Skin of body (tissue), 2 donors: ENCODE measurements around the gene FCN1. TPM values are rescaled to one million over a fixed set of nuclear protein-coding genes. Genes with fewer than 3 reads are reported as not detected.

Experiments used
- DNase-seq: peaks from one replicate; lab custom pipeline; 2025; lab: John Stamatoyannopoulos, UW
- total RNA-seq: library from RNA; depleted of rRNA; stranded (reverse); fragments of >200 nt; gene quantifications from one replicate; pipeline ENCODE4 v1.2.3, GENCODE V29; 2014

The FCN1 gene
- total RNA-seq, 1 donor from 2014 or later: 18.5 TPM

- DNase-seq: no peak
Observed at GRCh38 chr9:134951994-134952393, 34.3 kb upstream of the FCN1 start.

DNA sequence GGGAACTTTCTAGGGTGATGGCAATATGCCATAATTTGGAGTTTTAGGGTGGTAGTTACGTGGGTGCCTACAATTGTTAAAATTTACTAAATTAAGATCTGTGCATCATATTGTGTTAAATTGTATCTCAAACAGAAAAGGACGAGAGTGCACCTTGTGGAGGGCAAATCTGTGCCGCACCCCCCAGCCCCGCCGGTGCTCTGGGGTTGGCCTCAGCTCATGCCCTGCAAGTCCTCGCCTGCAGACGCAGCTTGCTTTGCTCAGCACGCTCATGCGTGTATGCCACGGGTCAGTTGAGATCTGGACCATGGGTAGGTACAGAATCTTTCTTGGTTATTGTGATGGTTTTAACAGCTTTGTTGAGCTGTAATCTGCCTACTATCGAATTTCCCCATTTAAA is 33.7 kb upstream of the FCN1 start:
- no peak for DNase-seq

DNA sequence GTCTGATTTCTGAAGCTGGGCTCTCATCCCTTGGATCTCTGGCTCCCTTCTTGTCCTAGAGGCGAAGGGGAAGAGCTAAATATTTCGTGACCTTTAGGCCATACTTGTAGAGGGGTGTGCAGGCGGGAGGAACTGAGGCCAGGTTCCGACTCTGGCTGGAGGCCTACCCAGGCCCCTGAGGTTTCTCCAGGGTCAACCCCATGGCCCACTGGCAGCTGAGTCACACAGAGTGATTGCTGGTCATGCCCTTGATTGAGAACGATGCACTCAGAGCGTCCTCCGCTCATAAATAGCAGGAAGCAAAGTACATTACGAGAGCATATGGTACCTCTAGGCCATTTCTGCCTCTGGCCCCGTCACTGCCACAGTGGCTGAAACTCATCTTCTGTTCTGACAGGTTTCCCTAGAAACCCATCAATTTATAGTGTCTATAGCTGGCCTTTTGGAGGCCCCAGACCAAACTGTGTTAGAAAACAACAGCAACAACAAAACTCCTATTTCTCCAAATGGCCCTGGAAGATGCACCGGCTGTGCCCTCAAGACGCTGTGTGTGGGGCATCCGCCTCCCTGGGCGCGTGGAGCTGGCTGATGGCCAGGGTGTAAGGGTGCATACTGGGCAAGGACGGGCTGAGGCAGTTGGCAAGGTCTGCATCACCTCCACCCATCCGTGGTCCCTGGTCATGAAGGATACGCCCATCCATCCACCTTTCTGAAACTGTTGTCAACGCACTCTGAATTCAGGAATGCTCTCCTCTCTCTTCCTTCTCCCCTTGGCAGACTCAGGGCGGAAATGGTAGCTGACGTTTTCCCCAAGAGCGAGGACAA is 32.9 kb upstream of the FCN1 start:
- no peak for DNase-seq

DNA sequence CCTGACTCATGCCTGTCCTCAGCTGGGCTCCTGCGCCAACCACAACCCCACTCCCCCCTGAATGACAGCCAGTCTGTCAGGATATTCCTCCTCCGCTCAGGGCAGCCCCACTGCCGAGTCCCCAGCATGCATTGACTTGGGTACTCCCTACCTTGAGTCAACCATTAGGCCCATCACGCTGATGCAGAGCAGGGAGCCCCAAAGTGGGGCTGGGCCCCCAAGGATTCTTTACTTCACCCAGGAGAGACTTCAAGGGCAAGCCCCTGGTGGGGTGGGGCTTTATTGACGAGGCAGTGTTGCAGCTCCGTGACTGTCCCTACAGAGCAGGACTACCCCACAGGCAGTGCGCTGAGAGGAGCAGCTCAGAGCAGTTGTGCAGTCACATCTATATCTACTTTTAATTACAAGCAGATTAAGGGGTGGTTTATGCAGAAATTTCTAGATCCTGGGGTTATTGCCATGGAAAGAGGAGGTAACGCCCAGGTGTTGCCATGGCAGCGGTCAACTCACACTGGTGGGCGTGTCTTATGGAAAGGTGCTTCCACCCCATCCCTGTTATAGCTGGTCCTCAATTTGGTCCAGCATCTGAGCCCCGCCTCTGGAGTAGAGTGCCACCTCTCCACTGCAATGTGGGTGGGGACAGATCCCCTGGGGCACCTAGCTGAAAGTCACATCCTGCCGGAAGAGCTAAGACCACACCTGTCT is 32.1 kb upstream of the FCN1 start:
- DNase-seq: no peak

DNA sequence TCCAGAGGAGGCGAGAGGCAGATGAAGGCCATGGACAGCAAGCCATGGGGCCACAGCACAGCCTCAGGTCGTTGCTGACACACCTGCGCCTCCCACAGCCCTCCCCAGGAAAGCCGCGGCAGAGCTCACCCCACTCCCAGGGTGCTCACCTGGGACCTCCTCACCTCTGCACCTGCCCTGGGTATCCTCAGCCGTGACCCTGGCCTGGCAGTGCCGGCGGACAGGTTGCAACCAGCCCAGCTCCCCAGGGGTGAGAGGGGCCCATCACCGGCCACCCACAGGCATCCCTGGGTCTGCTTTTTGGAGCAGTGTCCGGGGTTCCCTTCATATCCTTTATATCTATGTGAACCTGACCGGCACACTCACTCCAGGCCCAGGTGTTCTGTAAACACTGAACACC is 30.4 kb upstream of the FCN1 start:
- no peak for DNase-seq

DNA sequence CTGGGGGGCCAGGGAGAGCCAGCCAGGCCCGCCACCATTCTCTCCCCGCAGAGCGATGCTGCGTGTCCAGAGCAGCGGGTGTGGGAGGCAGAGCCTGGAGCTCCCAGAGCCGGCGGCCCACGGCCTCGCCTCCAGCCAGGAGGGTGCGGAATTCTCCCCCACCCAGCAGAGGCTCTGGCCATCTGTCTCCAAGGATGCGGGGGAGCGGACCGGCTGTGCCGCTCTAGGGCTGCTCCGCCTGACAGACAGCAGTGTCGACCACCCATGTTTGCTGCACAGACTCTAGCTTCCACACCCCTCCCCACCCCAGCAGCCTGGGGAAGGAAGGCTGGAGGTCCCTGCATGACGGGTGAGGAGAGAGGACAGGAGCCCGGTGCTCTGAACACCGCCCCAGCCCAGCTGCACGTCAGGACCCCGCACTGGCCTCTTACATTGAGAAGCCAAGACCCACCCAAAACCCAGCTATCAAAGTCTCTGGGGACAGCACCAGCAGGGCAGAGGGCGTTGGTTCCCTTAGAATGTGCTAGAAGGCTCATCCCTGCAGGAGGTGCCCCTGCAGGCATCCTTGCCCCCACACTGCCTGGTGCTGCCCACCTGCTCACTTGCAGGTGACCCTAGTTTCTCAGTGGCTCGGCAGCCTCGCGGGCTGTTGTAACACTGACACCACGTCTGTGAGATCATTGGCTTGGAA is 29.7 kb upstream of the FCN1 start:
- no peak for DNase-seq

GRCh38 chr9:134946663-134947062 is 29.0 kb upstream of the FCN1 start:
- no peak for DNase-seq

DNA sequence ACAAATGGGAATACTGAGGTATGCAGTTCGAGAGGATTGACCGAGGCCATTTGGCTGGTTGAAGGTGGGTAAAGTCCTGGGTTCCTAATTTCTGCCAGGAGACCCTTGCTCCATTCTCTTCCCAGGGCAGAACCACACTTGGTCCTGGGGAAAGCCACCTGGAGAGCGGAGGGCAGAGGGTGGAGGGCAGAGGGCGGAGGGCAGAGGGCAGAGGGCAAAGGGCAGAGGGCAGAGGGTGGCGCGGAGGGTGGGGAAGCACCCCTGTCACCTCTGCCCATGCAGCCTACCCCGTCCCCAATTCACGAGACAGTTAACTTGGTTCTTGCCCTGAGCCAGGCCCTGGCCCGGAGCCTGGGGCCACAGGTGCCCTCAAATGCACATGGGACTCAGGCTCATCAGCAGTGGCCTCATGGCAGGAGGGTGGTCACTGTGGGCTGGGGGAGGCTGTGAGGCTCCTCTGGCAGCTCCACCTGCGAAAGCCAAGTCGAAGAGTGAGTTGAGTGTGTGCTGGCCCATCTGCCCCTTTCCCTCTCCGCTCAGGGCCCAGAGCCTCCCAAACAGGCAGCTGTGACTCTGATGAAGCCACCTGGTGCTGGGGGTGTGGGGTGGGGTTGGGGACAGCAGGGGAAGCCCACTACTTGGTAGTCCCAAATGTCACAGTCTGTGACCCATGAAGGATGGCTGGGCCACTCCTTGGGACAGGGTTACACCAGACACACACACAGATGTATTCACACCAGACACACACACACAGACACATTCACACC is 28.0 kb upstream of the FCN1 start:
- DNase-seq: no peak

DNA sequence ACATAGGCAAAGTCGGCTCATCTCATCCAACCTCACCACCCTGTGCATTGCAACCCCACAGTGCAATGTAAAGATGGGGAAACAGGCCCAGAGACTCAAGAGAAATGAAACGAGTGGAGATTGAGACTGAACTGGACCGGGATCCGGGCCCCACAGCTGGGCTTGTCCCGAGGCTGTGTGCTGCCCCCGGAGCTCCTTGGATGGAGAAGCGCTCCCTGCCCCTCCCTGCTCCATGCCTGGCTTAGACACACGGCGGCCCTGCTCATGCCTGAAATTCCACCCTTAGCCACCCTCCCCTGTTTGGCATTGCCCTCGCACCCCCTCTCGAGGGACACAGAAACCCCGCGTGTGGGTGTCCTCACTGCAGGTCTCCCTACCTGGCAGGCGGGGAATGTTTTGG is 27.2 kb upstream of the FCN1 start:
- no peak for DNase-seq

- DNase-seq: peak; percentile 81
Observed at GRCh38 chr9:134944351-134944802, 26.7 kb upstream of the FCN1 start.

DNA sequence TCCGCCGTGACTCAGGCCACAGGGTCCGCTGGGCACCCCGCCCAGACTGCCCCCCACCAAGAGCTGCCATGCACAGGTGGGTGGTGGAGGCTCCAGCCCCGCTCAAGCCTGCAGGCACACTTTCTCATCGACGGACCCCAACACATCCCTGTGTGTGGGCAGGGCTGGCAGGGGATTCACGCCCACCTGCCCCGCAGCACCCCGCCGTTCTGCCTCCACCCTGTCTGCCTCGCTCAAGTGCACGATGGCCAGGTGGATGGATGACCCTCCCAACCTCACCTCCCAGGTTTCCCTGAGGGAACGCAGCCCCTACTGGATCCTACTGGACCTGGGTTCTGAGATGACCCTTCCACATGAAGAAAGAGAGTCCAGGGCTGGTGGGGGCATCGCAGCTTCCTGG is 26.1 kb upstream of the FCN1 start:
- DNase-seq: no peak

DNA sequence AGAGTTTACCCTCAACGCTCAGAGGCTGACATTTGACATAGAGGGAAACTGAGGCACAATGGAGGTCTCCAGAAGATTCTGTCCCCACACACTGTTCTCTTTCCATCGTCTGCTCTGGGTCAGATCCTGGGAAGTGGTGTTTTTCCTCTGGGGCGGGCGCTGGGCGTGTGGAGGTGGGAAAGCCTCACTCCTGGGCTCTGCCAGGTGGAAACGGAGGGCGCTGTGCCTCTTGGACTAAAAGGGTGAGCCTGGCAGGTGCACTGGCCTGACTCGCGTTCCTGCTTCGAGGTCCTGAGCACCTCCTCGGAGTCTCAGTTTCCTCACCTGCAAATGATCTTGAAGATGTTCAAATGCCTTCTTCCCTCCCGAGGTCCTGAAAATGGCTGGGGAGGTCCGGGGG is 25.7 kb upstream of the FCN1 start:
- no peak for DNase-seq

GRCh38 chr9:134942788-134943184 is 25.1 kb upstream of the FCN1 start:
- peak; percentile 43 for DNase-seq

DNA sequence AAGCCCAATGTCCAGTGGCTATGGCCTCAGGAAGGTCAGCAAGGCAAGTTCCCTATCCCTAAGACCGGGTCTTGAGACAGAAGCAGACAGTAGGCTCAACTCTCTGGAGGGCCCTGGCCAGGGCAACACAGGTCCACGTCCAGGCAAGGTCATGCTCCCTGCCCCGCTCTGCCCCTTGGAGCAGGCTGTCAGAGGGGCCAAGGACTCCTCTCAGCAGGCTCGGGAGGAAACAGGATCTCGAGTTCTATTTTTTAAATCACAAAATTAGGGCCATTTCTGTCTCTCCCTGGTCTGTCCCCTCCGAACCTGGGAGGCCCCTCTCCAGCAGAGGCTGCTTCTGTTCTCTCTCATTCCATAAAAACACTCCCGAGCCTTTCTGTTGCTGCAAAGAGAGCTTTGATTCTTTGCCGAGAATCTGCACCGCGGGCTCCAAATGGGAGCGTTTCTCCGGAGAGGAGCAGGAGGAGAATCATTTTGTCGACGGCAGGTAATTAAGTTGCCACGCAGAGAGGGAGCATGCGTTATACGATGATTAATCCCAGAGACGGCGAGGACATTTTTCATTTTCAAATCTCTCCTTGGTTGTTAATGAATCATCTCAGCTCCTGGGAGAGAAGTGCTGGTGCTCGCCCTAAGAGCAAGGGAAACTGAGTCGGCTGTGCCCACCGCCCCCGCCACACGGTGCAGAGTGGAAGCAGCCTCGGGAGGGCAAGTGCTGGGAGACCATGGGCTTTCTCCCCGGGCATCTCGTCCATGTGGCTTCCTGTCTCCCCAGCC is 24.5 kb upstream of the FCN1 start:
- no peak for DNase-seq

DNA sequence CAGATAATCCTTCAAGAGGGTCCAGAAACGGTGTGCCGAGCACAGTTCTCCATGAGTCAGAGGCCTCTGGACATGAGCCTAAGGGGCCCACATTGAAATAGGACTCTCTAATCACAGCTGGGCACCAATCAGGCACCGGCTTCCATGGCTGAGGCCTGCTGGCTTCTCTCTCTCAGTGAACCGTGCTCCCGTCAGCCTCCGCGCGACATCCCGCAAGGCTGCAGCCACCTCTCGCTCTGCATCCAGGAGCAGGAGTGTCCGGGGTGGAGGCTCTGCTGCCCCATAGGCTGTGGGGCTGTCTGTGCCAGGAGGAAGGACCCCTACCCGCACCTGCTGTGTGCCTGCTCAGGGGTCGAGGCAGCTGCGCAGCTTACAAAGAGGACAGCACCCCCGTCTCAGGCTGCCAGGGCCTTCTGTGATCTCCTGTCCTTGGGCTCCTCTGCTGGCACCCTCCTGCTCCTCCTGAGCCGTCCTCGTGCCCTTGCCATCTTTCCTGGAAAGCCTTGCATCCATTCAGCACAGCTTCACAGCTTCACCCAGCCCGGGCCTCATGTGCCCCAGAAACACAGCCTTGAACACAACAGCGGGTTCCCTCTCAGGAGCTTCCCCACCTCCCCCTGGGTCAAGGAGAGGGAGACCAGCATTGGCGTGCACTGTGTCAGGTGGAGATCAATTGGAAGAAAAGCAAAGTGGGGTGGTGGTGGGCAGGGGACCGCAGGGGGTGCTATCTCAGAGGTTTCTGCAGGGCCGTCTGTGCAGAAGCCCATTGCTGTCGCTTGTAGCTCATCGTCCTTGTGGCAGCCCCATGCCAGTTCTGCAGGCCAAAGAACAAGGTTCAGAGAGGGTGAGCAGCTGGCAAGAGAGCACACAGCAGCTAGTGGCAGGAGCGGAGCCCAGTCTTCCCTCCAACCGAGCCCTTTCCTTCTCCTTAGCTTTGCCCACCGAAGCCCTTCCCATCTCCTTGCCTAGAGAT is 22.8 kb upstream of the FCN1 start:
- no peak for DNase-seq

DNA sequence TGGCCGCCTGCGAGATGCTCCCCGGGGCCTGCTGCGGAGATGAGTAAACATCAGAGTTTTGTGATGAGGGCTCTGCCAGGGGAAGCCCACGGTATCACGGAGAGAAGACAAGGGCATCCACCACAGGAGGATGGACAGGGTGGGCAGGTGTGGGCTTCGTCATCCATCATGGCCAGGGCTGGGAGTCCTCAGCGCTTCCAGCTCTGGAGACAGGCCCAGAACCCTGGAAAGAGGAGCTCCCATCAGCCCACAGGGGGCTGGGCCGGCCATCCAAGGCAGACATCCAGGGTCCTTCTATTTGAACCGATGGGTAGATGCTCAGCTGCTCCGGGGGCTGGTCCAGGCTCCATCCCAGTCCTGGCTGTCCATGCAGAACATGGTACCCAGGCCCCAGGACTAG is 22.1 kb upstream of the FCN1 start:
- no peak for DNase-seq

DNA sequence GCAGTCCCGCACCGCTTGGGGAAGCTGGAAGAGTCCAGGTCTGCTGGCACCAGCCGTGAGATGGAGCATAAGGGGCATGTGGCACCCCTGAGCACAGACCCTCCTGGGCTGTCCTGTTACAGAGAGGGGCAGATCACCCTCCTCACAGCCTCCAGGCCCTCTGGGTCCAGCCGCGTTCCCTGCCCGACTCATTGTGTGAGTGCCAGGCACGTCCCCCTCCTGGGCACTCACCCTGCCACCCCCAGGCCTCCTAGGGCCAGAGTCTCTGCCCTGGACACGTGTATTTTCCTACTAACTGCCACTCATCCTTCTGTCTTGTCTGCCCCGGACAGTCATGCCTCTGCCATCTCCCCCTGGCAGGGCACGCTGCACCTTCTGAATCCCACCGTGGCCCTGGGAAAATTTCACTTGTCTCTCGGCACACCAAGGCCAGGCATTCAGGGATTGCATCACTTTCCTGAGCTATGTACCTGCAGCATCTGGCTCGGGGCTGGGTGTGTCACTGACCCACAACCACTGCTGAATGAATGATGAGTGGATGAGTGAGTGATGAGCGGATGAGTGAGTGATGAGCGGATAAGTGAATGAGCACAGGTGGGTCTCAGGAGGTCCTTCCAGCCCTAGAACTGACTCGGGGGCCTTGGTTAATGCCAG is 21.5 kb upstream of the FCN1 start:
- DNase-seq: no peak

- no peak for DNase-seq
Observed at GRCh38 chr9:134938346-134939079, 20.8 kb upstream of the FCN1 start.
